Thyroid gland (tissue), 4 donors: ENCODE results near the gene HEXIM1. TPM values are rescaled to one million over a fixed set of nuclear protein-coding genes. Genes with fewer than 3 reads are reported as not detected.

Source experiments
- DNase-seq, 2 donors: peaks; one replicate each; pipeline ENCODE4 v3.0.0-alpha.2; 2019
- H3K27ac ChIP-seq, 3 donors: fragments of 200-600 bp; sonication (generic); 1 replicate in 2 of 3; 2 replicates in 1 of 3; pipeline ENCODE4 v1.5.1; 2016 to 2019; ENCODE audit warnings: mild to moderate bottlenecking in 1 of 3, moderate library complexity in 1 of 3
- H3K27me3 ChIP-seq: fragments of 200-600 bp; sonication (generic); one replicate; pipeline ENCODE4 v1.5.1; 2019
- H3K36me3 ChIP-seq, 2 donors: fragments of 200-600 bp; sonication (generic); one replicate each; pipeline ENCODE4 v1.5.1; 2016 to 2019
- H3K4me1 ChIP-seq, 2 donors: fragments of 200-600 bp; sonication (generic); one replicate each; pipeline ENCODE4 v1.5.1; 2017 to 2019
- H3K4me3 ChIP-seq, 3 donors: fragments of 200-600 bp; sonication (generic); replicated peaks in 1 of 3; 1 replicate in 2 of 3; 2 replicates in 1 of 3; pipeline ENCODE4 v1.5.1; 2016; ENCODE audit warnings: mild to moderate bottlenecking in 1 of 3
- H3K9me3 ChIP-seq: fragments of 200-600 bp; sonication (generic); one replicate; pipeline ENCODE4 v1.5.1; 2017
- POLR2A ChIP-seq, 2 donors: fragments of 450-650 bp; IDR thresholded peaks; one replicate each; pipeline ENCODE4 v1.6.1; 2017; ENCODE audit warnings: antibody characterized with exemption in 2 of 2, mild to moderate bottlenecking in 2 of 2, moderate library complexity in 1 of 2
- WGBS, 2 donors: methylation state at CpG; one replicate each; pipeline ENCODE4 v1.1.5; 2017; 5-methylcytosine and 5-hydroxymethylcytosine counted together
- intact Hi-C: fragments of 100-400 bp; cut with DNase I; formaldehyde crosslinking; loops from one replicate; pipeline ENCODE4 v1.15.1; 2023
- total RNA-seq, 4 donors: library from RNA; depleted of rRNA; stranded (reverse); fragments of >200 nt; gene quantifications; one replicate each; pipeline ENCODE4 v1.2.3, GENCODE V29; 2016
- TF ChIP-seq, protein P1 (sequence below), 6 experiments: fragments of 200-600 bp in 3 of 6; fragments of 450-650 bp in 3 of 6; sonication (generic) in 3 of 6; IDR thresholded peaks; one replicate each; pipeline ENCODE4 v1.5.1; 2016 to 2019; ENCODE audit warnings: antibody characterized with exemption in 6 of 6, mild to moderate bottlenecking in 2 of 6, inconsistent platforms in 1 of 6, moderate library complexity in 1 of 6

Gene HEXIM1
- total RNA-seq, 4 donors from 2014 or later: 15.6 to 33.5 (median 18.4) TPM

DNA sequence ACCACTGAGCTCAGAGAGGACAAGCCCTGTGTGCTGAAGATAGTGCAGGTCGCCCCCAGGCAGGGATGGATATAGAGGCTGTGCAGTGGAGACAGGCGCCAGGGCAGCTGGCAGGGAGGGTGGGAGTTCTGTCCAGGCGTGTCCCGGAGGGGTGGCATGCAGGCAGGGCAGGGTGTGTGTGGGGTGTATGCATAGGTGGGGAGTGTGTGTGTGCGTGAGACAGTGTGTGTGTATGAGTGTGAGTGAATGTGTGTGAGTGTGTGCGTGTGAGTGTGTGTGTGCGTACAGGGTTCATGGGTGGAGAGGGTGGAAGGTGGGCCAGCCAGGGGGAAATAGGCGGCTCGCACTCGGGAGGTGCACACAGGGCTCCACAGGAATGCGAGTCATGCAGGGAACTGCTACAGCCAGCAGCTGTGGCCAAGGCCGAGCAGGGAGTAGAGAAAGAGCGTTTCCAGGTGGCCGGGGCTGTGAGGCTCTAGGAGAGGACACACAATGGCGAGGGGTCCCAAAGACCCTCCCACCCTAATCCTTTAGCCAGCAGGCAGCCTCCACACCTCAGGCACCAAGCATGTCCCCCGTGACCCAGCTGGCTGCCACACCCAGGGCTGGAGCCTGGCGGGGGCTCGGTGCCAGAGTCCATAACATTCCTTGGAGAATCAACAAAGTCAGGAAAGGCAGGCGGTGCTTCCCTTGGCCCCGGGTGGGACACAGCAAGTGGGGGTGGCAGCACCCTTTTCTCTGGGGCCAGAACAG, 20.6 kb upstream of the HEXIM1 start:
- DNase-seq: peak in 1 of 2 donors; percentile 56
- Histone ChIP-seq H3K9me3 (no peaks in the 10 kb centered on the region), H3K27ac (peak overlapping the region in 2 of 3 donors; percentile 27 to 59), H3K4me1 (peaks cover 19 to 51% of the 10 kb centered on the region in 2 donors), H3K4me3 (no peak overlapping the region), H3K27me3 (no peaks in the 10 kb centered on the region), H3K36me3 (no peaks in the 10 kb centered on the region)
- intact Hi-C loops: no loop called here
- TF ChIP-seq, protein P1, sequence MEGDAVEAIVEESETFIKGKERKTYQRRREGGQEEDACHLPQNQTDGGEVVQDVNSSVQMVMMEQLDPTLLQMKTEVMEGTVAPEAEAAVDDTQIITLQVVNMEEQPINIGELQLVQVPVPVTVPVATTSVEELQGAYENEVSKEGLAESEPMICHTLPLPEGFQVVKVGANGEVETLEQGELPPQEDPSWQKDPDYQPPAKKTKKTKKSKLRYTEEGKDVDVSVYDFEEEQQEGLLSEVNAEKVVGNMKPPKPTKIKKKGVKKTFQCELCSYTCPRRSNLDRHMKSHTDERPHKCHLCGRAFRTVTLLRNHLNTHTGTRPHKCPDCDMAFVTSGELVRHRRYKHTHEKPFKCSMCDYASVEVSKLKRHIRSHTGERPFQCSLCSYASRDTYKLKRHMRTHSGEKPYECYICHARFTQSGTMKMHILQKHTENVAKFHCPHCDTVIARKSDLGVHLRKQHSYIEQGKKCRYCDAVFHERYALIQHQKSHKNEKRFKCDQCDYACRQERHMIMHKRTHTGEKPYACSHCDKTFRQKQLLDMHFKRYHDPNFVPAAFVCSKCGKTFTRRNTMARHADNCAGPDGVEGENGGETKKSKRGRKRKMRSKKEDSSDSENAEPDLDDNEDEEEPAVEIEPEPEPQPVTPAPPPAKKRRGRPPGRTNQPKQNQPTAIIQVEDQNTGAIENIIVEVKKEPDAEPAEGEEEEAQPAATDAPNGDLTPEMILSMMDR (IDR thresholded peaks at IDR 0.05): no peak
- TF ChIP-seq POLR2A (IDR thresholded peaks at IDR 0.05): no peak
- WGBS, 2 donors: 47 to 60% methylated on average over 20 of the region's 20 CpGs

- H3K4me1 ChIP-seq: peaks cover 19 to 47% of the 10 kb centered on the region in 2 donors
- 85 to 90% methylated on average over 4 to 5 of the region's 5 CpGs for WGBS, 2 donors
- H3K9me3 ChIP-seq: no peaks in the 10 kb centered on the region
- H3K27me3 ChIP-seq: no peaks in the 10 kb centered on the region
- peak overlapping the region in 2 of 3 donors; percentile 27 to 59 for H3K27ac ChIP-seq
- no peak overlapping the region for H3K4me3 ChIP-seq
- DNase-seq: no peak
- intact Hi-C loops: no loop called here
- no peak for TF ChIP-seq POLR2A (IDR thresholded peaks at IDR 0.05)
- TF ChIP-seq, protein P1 (IDR thresholded peaks at IDR 0.05): no peak
- H3K36me3 ChIP-seq: no peaks in the 10 kb centered on the region
These were observed 19.9 kb upstream of the HEXIM1 start for GRCh38 chr17:45128331-45128730.

DNA sequence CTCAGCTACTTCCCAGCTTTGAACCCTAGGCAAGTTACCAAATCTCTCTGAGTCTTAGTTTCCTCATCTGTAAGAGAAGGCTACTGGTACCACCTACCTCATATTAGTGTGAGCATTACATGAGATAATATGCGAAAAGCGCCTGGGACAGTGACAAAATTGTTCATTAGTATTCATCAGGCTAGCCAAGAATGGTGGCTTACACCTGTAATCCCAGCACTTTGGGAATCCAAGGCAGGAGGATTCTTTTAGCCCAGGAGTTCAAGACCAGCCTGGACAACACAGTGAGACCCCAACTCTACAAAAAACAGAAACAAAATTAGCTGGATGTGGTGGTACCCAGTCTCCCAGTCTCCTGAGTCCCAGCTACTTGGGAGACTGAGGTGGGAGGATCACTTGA, 19.3 kb upstream of the HEXIM1 start:
- peak overlapping the region in 2 of 3 donors; percentile 27 to 59 for H3K27ac ChIP-seq
- no peaks in the 10 kb centered on the region for H3K27me3 ChIP-seq
- intact Hi-C loops: no loop called here
- H3K4me1 ChIP-seq: peaks cover 19 to 41% of the 10 kb centered on the region in 2 donors
- no peak overlapping the region for H3K4me3 ChIP-seq
- no peaks in the 10 kb centered on the region for H3K9me3 ChIP-seq
- no peak for DNase-seq
- 92 to 98% methylated on average over 2 of the region's 2 CpGs for WGBS, 2 donors
- H3K36me3 ChIP-seq: no peaks in the 10 kb centered on the region
- TF ChIP-seq POLR2A (IDR thresholded peaks at IDR 0.05): no peak
- TF ChIP-seq, protein P1 (IDR thresholded peaks at IDR 0.05): no peak

GRCh38 chr17:45129426-45129939, 18.8 kb upstream of the HEXIM1 start:
- peaks cover 19 to 36% of the 10 kb centered on the region in 2 donors for H3K4me1 ChIP-seq
- no peaks in the 10 kb centered on the region for H3K36me3 ChIP-seq
- intact Hi-C loops: no loop called here
- TF ChIP-seq, protein P1 (IDR thresholded peaks at IDR 0.05): no peak
- no peak for TF ChIP-seq POLR2A (IDR thresholded peaks at IDR 0.05)
- WGBS, 2 donors: 90 to 96% methylated on average over 9 to 10 of the region's 10 CpGs
- H3K27ac ChIP-seq: no peak overlapping the region
- no peaks in the 10 kb centered on the region for H3K9me3 ChIP-seq
- H3K4me3 ChIP-seq: no peak overlapping the region
- DNase-seq: peak in 1 of 2 donors; percentile 11
- no peaks in the 10 kb centered on the region for H3K27me3 ChIP-seq
